ENCODE measurements around the gene FLNB.

Gene FLNB

DNA sequence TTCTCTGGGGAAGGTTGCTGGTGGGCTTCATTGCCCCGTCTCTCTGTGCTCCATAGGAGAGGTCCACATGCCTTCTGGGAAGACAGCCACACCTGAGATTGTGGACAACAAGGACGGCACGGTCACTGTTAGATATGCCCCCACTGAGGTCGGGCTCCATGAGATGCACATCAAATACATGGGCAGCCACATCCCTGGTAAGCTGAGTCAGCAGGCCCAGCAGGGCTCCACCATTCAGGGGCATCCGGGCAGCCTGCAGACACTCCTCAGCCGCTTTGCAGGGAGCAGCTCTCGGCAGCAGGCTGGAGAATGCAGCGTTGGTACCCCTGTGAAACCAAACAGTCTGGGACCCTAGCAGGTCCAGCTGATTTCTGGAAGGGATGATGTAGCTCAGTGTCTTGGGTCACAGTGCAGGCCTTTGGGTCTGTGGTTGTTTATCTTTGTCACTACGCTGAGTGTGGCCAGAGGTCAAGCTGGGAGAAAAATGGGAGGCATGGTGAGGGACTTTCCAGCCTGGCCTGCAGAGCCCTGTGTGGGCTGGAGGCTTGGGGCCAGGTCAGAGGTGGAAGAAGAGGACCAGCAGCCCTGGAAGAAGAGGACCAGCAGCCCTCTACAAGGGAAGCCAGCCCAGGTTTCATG is 135.3 kb downstream of the FLNB start:
- no peak for DNase-seq (ENCODE audit: low spot score)

DNA sequence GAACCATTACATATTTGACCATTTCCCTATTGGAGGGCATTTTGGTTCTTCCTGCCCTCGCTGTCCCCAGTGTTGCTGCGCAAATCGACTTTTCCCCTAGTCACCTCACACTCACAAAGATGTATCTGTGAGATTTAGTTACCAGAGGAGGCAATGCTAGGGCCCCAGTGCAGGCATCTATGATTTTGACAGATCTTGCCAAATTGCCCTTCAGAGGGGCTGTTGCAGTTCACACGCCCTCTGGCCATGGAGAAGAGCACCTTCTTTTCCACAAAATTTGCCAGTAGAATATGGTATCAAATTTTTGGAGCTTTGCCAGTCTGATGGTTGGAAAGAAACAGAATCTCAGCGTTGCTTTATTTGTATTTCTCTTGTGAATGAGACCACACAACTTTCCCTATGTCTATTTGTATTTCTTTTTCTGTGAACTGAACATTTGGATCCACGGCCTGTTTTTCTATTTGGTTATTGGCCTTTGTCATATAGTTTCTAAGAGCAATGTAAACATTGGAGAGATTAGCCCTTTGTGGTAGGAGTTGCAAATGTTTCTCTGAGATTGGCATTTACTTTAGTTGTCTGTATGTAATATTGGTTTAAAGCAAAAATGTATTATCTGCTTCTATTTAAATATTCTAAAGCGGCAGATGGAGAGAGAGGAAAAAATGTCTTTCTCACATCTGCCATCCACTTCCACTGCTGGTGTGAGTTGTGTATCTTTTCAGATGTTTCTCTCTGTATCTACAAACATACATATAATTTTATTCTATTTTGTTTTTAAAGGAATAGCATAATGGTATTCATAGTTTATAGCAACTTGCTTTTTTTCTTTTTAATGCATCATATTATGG is 136.5 kb downstream of the FLNB start:
- DNase-seq (ENCODE audit: low spot score) = no peak

DNA sequence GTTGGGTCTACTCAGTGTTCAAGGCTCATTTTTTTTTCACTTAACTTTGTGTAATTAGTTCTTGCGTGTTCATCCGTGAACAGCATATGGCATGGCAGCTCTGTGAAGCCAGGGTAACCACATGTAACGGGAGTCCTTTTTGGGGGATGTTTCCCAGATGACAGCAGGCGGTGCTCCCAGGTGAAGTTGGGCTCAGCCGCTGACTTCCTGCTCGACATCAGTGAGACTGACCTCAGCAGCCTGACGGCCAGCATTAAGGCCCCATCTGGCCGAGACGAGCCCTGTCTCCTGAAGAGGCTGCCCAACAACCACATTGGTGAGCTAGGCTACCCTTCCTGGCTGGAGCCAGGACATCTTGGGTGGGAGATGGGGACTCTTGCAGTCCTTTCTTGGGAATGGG is 139.8 kb downstream of the FLNB start:
- DNase-seq (ENCODE audit: low spot score) = no peak

DNA sequence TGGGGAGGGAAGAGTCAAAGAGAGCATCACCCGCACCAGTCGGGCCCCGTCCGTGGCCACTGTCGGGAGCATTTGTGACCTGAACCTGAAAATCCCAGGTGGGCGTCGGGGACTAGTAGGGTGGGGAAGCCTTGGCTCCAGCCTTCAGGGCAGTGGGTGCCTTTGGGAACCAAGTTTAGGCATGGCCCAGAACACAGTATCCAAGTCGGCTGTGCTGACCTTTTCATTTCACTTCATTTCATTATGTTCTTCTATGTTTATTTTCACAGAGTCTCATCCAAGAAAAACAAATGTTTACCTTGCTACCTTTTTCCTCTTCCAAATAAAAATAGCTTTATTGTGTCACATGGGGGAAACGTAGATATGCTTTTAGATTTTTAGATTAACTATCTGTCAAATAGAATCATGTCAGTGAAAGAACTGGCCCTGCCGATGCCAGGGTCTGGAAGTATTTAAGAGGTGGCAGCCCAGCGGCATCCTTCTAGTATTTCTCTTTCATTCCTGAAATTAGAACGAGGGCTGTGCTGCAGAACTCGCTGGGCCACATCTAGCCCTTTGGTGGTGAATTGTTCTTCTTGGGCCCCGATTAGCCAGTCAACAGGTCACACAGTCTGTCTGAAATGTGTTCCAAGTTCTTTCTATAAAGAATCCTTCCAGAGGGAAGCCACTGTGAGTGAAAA is 142.0 kb downstream of the FLNB start:
- no peak for DNase-seq (ENCODE audit: low spot score)

DNA sequence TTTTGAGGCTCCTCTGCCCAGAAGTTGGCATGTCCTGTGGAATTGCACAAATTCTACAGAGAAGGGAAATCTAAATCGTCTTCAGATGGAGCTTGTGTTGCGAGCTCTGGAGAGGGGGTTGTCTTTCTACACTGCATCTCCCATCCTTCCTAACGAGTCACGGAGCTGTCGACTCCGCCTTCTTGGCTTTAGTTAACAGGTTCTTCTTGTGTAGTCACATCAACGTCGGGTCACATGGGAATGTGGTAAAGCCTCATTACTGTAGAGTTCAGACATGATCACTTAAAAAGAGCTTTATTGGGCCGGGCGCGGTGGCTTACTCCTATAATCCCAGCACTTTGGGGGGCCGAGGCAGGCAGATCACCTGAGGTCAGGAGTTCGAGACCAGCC is 142.6 kb downstream of the FLNB start:
- no peak for DNase-seq (ENCODE audit: low spot score)

DNA sequence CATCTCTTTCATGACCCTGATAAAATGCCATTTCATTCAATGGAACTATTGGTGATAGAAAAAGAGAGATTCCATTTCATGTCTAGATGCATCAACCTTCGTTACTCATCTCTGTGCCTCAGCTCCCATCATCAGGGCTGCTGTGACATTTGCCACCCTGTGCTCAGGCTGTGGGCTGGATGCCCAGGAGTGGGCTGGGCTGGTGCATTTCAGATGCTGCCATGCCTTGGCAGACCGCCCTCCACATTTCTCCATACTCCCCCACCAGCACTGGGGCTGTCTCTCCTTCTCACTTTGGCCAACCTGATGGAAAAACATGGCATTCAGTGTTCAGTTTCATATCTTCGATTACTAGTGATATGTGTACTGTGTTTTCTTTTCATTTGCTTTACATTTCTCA is 143.4 kb downstream of the FLNB start:
- no peak for DNase-seq (ENCODE audit: low spot score)

DNA sequence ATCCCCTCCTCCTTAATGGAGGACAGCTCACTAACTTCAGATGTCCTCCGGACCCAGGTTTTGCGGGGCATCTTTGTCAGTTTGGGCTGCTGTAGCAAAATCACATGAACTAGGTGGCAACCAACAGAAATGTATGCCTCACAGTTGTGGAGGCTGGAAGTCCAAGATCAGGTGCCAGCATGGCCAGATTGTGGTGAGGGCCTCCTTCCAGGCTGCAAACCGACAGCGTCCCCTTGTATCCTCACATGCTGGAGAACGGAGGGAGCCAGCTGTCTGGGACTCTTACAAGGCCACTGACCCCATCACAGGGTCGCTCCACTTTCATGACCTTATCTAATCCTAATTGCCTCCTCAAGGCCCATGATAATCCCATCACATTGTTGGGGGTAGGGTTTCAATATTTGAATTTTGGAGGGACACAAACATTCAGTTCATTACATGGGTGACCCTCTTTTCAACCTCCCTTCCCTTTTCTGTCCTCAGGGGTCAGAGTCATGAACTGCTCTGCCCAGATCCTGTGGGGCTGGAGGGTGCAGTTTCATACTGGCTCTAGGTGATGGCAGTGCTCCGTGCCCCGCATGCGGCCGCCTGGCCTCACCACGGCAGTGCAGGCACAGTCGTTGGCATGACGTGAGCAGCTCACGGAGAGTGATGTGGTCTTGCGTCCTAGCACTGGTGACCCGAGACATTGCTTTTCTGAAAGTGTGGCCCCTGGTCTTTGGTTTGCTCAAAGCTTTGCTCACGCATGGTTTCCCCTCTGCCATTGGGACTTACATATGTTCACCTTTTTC is 144.2 kb downstream of the FLNB start:
- no peak for DNase-seq (ENCODE audit: low spot score)

DNA sequence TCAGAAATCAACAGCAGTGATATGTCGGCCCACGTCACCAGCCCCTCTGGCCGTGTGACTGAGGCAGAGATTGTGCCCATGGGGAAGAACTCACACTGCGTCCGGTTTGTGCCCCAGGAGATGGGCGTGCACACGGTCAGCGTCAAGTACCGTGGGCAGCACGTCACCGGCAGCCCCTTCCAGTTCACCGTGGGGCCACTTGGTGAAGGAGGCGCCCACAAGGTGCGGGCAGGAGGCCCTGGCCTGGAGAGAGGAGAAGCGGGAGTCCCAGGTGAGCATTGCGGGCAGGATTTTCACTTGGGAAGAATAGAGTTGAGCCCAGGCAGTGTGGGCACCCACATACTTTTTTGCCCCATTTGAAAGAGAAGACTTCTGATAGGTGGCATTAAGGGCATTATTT is 145.1 kb downstream of the FLNB start:
- DNase-seq (ENCODE audit: low spot score) = no peak

DNA sequence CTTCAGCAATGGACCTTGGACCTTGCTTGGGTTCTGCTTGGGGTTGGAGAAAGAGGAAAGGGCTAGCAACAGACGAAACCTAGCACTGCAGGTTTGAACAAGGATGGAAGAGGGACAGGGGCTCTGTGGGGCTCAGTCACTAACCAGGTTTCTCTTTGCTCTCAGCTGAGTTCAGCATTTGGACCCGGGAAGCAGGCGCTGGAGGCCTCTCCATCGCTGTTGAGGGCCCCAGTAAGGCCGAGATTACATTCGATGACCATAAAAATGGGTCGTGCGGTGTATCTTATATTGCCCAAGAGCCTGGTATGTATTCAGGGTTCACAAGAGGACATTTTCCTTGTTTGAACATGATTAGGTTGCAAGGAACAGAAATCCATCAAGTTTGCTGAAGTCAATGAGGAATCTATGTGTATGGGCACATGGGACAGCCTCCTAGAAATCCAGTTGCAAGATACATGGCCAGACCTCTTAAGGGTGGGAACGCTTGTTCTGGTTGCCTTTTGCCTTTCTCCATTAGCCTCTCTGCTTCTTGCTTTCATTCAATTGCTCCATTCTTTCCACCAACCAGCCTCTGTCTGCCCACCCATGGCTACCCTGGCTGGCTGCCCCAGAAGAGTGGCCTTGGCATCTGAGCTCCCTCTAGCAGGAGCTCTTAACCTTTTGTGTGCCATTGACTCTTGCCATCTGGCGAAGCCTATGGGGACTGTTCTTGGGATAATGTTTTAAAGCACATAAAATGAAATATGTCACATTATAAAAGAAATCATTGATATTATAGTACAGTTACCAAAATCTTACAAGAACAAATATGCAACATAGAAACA is 146.6 kb downstream of the FLNB start:
- no peak for DNase-seq (ENCODE audit: low spot score)

DNA sequence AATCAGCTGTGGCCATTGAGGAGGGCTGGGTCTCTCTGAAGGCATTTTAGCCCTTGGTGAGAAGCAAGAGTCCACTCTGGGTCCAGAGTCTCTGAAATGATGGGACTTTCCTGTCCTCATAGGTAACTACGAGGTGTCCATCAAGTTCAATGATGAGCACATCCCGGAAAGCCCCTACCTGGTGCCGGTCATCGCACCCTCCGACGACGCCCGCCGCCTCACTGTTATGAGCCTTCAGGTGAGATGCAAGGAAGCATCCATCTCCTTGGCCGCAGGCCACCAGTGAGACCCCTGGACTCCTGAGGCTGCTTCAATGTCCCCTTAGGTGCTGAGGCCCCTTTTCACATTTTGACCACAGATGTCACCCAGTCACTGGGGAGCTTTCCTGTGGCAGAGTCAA is 147.6 kb downstream of the FLNB start:
- DNase-seq (ENCODE audit: low spot score) = no peak

DNA sequence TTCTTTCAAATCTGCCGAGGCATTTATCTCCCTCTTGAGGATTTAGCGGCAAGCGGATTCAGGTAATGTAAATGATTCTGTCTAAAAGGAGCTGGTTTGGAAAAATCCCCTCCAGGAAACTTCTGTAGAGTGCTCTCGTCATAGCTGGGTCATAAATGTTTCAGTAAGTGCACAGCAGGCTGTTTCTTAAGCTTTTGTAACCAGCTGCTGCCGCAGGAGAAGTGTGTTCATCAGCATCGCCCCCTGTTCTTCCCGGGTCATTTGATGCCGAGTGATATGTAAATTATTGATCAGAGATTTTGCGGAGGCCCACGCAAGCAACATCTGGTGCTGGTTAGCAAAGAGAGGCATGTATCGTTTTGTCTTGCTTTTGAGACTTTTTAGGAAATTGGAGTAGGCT is 149.5 kb downstream of the FLNB start:
- no peak for DNase-seq (ENCODE audit: low spot score)

DNA sequence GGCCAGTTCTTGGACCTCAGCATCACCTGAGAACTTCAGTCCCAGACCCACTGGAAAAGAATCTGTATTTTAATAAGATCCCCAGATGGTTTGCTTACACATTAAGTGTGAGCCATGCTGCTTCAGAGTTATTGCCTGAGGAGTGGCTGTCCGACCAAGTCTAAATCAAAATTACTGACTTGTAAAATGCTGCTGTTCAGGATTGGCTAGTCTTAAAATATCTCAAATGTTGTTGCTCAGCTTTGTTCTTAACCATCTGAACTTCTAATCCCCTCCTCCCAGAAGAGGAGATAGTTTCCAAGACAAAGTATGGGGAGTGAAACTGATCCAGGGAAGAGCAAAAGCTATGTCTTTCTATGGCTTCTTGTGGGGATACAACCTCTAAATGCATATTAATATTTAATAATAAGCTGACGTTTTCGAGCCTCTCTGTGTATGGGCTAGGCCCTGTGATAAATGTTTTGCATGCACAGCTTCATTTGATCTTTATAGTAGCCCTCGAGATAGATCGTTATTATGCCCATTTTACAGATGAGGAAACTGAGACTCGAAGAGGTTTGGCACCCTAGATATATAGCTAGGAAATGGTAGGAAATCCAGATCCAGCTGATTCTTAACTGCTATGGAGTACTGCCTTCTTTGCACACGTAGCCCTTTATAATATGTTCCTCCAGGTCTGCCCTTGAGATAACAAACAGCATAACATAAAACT is 150.4 kb downstream of the FLNB start:
- no peak for DNase-seq (ENCODE audit: low spot score)

DNA sequence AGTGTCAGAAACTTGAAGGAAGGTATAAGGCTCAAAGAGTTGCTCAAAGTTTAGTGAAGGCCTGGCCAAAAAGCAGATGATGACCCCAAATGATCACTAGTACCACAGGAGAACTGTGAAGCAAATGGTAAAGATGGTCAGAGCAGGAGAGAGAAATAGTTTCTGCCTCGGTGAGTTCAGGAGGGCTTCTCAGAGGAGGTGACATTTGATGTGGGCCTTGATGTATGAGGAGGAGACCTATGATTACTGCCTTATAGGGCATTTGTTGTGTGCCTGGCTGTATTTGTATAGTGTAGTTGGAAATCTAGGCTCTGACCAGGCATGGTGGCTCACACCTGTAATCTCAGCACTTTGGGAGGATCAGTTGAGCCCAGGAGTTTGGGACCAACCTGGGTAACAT is 152.2 kb downstream of the FLNB start:
- no peak for DNase-seq (ENCODE audit: low spot score)

DNA sequence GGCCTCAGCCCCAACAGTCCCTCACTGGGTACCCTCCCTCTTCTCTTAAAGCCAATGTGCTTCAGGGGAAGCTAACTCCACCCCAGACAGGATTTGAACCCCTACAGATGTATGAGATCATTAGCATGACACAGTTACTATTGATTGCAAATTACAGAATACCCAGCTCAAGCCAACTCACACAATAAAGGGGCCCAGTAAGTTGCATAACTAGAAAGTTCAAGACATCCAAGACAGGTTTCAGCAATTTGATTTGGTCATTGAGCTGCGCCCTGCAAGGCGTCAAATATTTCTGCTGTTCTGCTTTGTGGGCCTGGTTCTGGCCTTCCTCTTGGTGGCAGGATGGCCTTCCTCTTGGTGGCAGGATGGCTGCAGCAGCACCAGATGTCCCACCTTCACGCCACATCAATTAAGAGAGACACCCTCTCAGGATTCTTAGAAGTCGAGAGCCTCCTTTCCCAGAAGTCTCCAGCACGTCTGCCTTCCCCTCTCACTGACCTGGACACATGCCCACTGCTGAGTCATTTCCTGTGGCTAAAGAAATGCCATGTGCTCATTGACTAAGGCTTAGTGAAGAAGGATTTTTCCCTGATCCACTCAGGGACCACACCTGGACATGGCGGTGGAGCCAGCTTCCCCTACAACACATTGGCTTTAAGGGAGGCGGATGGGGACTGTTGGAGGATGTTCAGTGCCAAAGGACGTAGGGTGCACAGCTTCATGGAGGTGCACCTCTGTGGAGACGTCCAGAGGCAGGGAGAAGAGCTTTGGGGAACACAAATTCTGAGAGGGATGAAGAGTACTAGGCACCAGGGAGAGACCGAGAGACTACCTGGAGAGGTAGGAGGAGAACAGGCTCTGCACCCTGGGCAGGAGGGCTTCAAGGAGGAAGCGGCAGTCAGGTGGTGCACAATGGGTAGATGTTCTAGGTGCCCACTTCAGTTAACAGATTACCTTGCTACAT is 153.5 kb downstream of the FLNB start:
- no peak for DNase-seq (ENCODE audit: low spot score)

DNA sequence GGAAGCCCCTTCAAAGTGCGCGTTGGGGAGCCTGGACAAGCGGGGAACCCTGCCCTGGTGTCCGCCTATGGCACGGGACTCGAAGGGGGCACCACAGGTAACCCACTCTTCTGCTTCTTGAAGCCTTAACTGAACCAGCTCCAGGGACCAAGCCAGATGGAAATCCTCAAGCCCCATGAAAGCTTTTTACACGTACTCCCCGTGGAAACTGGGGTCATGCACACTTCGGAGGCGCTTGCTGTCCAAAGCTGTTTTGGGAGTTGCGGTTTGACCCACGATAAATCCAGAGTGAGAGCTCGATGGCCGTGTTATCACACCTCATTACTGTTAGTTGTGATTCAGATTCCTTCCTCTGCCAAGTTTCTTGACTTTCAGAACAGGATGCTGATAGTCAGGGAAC is 155.0 kb downstream of the FLNB start:
- DNase-seq (ENCODE audit: low spot score) = no peak

DNA sequence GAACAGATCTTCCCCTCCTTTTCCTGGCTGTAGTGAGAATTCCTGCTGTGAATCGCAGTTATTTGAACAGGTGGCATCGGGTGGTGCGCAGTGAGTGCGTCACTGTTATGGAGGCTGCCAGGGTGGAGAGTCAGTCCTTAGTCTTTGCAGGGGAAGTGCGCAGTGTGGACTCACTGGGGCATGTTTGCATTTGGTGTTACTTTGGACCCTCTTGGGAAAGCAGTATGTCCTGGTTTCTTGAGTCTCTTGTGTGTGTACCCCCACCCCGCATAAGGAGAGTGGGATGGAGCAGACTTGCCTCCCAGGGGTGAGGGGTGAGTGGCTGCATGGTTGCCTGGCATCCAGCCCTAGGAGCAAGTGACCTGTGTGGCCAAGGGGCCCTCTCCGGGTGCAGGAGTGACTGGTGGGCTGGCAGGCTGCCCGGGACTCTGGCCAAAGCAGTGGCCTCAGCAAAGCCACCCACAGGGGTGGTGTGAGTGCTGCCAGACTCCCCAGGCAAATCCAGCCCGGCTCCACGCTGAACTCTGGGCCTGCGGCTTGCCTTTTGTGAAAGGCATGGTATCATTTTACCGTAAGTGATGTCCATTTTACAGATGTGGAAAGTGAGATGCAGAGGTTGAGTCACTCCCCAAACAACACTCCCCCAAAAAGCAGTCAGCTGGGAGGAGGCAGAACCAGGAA is 156.1 kb downstream of the FLNB start:
- DNase-seq (ENCODE audit: low spot score) = no peak

DNA sequence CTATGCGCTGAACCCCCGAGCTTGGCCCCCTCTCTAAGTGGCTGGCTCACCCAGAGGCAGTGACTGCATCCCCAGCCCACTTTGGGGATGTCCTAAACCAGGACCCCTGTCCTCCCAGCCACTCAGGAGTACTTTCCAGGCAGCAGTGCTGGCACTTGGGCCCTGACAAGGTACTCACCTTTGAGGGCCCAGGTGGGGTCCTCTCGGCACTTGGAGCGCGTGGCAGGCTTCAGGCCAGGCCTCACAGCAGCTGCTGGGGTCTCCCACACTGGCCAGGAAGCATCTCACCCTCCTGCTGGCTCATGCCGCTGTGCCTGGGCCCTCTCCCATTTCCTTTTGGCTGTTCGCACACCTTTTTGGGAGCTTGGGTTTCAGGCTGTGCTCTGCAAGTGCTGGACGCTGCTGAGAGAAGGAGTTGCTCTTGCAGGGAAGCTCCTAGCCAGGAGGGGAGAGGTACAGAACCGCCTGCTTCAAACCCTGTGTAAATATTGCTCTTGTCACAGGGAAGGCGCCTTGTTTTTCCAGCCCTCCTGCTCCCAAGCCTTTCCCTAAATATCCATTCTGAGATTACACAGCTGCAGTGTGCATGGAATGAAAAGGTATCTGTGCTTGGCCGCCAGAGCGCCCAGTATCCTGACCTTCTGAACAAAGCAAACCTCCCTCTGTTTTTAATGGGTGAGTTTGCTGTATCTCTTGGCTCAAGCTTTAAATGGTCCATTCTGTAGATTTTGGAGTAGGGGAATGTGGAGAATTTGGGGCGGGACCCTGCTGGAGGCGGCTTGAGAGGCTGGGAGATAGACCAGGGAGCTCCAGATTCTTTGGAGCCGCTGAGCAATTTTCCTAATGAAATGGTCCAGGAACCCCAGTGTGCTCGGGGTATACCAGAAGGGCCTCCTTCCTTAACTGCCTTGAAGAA is 156.9 kb downstream of the FLNB start:
- DNase-seq (ENCODE audit: low spot score) = no peak

All from germinal center (tissue), 1 donor.